HG03039 (cell line): ENCODE results near the gene GOLGA6A.

Source experiments
- ATAC-seq: cut with Tn5 transposase; IDR thresholded peaks from one replicate; pipeline ENCODE4 v1.9.1; 2021; ENCODE audit warnings: mild to moderate bottlenecking, moderate library complexity; ENCODE audit not compliant: unreplicated experiment

GOLGA6A gene

DNA sequence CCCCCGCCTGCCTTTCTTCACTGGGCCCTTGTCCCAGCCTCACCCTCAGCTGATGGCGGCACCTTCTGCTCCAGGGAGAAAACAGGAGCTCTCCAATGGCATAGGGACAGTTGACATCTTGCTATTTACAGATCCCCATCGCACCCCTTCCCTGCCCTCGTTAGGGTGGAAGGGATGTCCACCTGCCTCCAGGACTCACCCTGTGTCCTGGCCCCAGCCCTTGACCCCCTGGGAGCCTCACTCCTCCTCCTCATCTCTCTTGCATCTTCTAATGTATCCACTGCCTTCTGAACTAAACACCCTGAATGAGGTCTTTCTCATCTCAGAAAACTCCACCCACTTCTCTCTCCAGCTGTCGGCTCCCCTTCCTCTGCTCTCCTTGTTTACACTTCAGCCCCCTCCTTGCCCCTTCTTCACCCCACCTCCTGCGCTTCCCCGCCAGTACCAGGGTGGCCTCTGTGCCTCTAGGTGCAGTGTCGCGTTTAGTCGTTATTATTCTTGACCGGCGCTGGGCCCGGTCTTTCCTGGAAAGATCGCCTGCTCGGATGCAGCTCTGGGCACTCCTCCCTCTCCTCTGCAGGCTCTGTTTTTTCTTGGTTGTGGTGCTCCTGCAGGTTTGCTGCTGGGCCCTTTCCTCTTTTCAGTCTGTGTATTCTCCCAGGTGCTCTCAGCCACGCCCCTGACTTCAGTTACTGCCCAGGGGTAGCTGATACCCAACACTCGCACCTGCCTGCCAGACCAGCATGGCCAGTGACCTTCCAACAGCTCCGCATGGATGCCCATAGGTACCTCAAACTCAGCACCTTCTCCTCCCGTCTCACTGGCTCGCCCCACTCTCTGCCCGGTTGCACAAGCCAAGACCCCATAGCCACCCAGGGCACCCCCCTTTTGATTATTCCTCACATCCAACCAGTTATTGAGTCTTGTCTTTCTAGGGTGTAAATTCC lies 44.9 kb downstream of the GOLGA6A start:
- ATAC-seq, result no peak

DNA sequence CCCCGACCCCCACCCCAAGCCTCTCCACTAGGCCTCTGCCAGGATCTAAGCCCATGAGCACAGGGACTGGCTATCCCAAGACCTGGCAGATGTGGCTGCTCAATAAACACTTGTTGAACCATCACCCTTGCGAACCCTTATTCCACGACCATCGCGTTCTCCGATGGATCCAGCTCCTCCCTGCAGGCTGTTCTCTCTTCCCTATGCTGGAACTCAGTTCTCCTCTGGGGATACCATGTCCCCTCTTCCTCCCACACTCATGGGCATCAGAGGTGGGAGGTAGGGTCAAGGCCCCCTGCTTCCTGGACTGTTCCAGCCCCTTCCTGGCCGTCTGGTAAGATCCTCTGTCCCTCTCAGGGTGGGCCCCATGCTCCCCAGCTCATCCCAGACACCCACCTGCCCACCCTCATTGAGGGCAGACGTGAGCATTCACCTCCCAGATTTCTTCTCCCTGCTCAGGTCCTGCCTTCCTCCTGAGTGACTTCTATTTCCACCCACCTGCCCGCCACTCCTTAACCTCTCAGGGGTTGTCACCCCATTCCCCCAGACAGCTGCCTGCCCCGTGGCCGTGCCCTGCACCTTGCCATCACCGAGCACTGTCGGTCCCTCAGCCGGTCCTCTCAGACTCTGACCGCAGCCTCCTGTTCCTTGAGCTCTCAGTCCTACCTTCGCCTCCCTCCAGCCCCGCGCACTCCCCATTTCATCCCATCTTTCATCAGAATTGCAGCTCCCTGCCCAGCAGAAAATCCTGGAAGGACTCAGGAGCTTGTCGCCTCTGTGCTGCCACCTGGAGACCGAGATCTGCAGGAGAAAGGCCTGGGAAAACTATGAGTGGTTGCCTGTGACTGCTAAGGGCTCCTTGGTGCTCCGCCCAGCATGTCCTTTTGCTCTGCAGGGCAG lies 45.8 kb downstream of the GOLGA6A start:
- ATAC-seq, result no peak

DNA sequence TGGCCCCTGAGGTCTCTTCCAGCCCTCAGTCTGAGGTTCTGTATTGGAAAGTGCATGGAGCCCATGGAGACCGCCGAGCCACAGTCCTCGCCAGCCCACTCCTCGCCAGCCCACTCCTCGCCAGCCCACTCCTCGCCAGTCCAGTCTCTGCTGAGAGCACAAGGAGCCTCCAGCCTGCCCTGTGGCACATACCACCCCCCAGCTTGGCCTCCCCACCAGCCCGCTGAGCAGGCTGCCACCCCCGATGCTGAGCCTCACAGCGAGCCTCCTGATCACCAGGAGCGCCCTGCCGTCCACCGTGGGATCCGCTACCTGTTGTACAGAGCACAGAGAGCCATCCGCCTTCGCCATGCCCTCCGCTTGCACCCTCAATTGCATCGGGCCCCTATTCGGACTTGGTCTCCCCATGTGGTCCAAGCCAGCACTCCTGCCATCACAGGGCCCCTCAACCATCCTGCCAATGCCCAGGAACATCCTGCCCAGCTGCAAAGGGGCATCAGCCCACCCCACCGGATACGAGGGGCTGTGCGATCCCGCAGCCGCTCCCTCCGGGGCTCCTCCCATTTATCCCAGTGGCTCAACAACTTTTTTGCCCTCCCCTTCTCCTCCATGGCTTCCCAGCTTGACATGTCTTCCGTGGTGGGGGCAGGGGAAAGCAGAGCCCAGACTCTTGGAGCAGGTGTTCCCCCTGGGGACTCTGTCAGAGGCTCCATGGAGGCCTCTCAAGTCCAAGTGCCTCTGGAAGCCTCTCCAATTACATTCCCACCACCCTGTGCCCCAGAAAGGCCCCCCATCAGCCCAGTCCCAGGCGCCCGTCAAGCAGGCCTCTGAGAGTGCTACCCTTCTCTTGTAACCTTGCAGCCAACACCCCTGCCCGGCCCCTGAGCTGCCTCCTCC lies 47.0 kb downstream of the GOLGA6A start:
- no peak for ATAC-seq

DNA sequence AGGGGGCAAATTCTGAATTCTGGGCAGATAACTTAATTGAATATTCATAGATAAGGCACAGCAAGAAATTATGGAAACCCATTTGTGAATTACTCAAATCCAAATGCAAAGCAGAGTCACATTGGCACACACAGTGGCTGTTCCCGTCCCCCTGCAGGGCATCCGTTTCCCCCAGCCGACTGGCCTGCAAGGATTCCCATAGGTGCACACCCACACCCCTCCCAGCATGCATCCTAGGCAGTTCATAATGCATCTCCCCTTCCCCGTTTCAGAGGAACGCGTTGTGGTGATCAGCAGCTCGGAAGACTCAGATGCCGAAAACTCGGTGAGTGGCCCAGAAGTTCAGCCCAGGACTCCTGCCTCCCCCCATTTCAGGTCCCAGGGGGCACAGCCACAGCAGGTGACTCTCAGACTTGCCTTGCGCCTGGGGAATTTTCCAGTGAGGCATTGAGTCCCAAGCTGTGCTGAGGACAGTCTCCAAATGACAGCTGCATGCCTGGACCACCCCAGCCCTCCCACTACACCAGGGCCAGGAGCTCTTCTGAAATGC lies 48.1 kb downstream of the GOLGA6A start:
- no peak for ATAC-seq

DNA sequence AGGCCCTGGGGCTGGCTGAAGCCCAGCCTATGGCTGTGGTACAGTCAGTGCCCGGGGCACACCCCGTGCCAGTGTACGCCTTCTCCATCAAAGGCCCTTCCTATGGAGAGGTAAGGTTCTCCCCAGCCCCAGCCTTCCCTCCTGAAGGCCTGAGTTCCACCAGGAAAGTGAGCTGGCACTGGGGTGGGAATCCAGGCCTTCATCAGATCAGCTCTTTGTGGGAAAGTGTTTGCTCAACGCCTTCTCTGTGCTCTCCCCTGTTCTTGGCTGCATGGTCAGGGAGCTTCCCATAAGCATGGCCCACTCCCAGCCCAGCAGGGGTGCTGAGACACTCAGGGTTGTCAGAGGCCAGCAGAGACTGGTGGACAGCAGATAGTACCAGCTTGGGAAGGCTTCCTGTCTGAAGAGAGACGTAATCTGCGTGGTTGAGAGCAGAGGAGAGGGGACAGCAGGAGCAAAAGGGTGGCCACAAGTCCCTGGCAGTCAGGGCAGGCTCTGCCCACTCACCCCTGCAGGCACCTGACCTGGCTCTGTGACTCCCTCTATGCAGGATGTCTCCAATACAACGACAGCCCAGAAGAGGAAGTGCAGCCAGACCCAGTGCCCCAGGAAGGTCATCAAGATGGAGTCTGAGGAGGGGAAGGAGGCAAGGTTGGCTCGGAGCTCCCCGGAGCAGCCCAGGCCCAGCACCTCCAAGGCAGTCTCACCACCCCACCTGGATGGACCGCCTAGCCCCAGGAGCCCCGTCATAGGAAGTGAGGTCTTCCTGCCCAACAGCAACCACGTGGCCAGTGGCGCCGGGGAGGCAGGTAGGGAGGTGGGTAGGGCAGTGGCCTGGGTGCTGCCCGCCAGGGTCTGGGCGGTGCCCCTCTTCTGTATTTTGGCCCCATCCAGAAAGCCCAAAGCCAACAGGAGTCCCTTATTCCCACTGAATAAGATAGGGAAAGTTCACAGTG lies 49.5 kb downstream of the GOLGA6A start:
- no peak for ATAC-seq

DNA sequence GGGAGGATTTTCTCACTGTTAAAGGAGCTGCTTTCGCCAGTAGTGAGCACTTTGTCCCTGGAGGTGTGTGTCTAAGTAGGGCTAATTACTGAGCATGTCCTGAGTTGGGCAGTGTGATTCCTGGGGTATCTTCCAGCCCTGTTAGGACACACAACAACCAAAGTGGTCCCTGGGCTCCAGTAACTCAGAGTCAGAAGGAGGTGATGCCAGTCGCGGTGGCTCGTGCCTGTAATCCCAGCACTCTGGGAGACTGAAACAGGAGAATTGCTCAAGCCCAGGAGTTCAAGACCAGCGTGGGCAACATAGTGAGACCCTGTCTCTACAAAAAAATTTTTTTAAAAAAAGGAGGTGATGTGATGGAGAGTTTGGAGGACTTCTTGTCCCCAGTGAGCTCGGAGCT lies 50.3 kb downstream of the GOLGA6A start:
- ATAC-seq, result no peak

DNA sequence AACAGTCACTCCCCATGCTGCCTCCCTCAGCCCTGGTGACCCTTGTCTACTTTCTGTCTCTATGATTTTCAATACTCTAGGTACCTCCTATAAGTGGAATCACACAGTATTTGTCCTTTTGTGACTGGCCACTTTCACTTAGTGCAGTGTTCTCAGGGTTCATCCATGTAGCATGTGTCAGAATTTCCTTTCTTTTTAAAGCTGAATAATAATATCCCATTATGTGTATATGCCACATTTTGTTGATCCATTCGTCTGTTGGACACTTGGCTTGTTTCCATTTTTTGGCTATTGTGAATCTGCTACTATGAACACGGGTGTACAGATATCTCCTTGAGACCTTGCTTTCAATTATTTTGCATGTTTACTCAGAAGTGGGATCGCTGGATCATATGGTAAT lies 53.7 kb downstream of the GOLGA6A start:
- no peak for ATAC-seq

DNA sequence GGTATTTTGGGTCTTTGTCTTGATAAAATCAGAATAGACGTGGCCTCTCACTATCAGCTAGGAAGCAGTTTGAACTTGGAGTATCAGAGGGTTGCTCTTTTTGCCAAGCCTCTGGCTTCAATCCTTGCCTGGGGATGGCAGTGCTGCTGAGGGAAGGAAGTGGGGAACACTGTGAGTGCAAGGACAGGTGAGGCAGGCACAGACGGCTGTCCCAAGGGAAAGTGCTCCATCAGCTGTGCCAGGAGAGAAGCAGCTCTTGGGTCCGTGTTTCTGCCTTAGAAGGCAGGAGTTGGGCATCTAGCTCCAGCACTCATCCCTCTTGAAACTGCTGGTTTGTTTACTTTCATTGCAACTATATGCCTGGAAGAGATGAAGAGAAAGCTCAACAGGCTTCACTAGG lies 54.7 kb downstream of the GOLGA6A start:
- ATAC-seq, result no peak

DNA sequence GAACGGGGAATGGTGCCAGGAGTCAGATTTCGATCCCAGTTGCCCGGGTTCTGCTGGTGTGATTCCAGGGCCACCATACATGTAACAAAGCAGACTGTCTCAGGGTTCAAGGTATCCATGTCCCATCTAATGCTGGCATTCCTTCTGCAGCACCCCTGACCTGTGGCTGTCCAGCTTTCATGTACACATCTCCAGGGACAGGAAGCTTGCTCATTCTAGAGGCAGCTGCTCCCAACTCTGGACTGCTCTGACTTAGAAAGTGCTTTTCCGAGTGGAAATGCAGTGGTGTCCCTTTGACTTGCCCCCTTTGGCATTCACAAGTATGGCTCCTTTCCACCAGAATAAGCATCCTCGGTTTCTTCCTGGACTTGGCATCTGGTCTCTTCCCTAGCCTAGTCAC lies 56.9 kb downstream of the GOLGA6A start:
- ATAC-seq, result no peak

DNA sequence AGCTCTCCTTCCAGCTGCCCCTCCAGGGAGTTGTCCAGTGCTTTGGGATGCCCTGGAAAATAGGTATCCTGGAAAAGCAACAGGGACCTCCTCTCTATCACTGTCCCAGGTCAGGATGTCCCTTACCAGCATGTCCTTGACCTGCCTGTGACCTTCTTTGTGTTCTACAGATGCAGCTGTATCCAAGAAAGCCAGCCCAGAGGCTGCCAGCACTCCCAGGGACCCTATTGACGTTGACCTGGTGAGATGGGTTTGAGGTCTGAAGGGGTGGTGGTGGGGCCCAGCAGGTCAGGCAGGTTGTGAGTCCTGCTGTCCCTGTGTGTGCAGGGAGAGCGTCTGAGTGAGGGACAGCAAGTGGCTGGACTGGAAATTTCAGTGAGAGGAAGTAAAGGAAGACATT lies 57.7 kb downstream of the GOLGA6A start:
- ATAC-seq, result no peak

DNA sequence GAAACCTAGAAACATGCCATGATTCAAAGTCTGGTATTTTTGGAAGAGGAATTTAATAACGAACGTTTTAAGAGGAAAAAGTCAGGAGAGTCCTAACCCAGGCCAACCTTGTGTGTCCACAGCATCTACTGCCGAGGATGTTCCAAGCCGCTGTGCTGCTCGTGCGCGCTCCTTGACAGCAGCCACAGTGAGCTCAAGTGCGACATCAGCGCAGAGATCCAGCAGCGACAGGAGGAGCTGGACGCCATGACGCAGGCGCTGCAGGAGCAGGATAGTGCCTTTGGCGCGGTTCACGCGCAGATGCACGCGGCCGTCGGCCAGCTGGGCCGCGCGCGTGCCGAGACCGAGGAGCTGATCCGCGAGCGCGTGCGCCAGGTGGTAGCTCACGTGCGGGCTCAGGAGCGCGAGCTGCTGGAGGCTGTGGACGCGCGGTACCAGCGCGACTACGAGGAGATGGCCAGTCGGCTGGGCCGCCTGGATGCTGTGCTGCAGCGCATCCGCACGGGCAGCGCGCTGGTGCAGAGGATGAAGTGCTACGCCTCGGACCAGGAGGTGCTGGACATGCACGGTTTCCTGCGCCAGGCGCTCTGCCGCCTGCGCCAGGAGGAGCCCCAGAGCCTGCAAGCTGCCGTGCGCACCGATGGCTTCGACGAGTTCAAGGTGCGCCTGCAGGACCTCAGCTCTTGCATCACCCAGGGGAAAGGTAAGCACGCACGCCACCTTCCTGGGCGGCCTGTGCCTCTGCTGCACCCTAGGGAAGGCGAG lies 59.5 kb downstream of the GOLGA6A start:
- ATAC-seq, result no peak
